Ureter (tissue), 1 donor: Measurements from ENCODE around the gene STEAP1B. TPM values are rescaled to one million over a fixed set of nuclear protein-coding genes. Genes with fewer than 3 reads are reported as not detected.

Experiments
- DNase-seq: peaks from one replicate; pipeline ENCODE4 v3.0.0-alpha.2; 2020; ENCODE audit warnings: low spot score
- total RNA-seq: library from RNA; stranded (reverse); gene quantifications from one replicate; pipeline ENCODE4 v1.2.4, GENCODE V29; 2023
- donor health status: DM: yes; HTN: yes; CAD: no.

The STEAP1B gene
- total RNA-seq, 1 donor from 2014 or later: 0.73 TPM

GRCh38 chr7:22432203-22432718 is 67.7 kb downstream of the STEAP1B start:
- DNase-seq: no peak

- DNase-seq: no peak
These were observed 69.5 kb downstream of the STEAP1B start for GRCh38 chr7:22430457-22430856.

- no peak for DNase-seq
These were observed 70.6 kb downstream of the STEAP1B start for GRCh38 chr7:22429386-22429785.

DNA sequence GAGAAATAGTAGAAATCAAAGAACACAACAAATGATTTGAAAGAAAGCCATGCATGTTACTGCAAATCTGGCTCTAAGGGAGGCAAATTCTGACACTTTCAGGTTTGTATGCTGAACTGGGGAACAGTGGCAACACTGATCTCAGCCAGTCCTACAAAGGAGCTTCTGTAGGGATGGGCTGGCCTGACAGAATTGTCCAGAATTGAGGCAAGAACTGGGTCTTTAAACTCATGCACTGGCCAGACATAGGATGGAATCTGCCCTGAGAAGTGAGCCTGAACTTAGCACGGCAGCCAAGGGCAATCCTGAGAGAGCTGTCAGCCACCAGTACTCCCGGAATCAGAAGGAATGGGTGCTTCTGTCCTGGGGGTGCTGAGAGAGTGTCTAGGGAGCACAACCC is 72.1 kb downstream of the STEAP1B start:
- no peak for DNase-seq

DNA sequence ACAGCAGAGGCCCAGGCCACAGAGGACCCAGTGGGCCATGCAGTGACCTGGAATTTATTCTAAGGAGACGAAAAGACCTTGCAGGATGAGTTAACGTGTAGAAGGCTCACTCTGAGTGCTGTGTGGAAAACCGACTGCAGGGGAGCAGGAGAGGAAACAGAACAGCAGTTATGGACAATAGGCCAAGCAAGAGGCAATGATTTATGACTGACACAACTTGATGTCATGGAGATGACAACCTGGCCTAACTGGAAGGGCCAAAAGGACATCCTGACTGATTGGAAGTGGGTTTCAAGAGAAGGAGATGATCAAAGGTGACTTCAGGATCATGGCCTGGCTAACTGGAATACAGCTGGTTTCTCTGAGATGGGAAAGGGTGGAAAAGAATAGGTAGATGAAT is 72.9 kb downstream of the STEAP1B start:
- no peak for DNase-seq

DNA sequence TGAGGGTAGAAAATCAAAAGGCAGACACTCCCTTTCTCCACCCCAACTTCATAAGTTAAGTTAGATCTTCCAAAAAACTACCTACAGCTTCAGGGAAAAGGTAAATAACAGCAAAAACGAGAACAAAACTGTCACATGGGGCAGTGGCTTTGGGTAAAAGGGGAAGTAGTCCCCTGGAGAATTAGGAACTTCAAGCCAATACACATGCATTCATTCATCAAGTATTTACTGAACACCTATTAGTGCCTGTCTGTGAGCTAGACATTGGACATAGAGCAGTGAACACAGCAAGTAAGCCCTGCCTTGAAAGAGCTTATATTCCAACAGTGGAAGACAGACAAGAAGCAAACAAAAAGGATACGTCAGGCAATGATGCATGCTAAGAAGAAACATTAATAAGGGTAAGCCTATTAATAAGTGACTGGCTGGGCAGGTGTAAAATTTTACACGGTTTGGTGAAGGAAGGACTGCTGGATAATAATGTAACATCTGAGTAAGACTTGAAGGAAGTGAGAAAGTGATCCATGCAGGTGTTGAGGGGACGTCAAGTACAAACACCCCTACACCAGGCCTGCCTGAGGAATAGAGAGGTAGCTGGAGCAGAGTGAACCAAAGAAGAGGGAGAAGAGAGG is 73.4 kb downstream of the STEAP1B start:
- DNase-seq: no peak

DNA sequence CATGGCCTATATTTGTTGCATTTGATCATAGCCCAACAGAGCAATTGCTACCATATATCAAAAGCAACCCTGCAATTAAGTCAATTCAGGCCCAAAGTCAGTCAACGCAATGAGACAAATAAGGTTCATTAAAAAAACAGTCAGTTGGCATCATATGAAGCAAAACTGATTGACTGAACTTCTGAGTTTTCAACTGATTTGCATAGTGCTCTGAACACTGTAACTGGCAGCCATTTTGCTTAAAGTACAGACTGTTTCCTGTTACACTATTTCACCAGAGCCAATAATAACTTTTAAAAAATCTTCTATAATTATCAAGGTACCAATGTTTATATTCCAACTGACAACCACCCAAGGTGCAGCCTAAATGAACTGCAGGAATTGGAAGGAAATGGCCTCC is 74.6 kb downstream of the STEAP1B start:
- DNase-seq: no peak

DNA sequence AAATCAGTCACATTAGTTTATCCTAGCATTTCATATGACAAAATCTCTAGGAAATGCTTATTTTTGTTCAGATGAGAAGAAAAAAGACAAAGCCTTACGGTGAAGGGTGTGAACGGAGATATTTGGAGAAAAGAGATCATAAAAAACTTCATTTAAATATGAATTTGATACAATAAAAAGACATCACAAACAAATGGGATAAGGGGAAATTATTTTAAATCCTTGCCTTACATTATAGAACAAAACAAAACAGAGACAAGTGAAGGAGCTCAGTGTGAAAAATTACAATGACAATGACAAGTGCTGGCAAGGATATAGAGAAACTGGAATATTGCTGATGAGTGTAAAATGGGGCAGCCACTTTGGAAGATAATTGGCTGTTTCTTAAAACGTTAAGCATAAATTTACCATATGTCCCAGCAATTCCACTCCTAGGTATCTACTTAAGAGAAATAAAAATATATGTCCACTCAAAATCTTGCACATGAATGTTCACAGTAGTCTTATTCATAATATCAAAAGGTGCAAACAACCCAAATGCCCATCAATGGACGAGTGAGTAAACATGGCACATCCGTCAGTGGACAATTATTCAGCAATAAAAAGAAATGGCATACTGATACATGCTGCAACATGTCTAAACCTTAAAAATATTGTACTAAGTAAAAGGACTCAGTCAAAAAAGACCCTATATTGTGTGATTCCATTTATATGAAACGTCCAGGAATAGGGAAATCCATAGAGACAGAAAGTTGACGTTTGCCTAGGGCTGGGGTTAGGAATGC is 77.0 kb downstream of the STEAP1B start:
- no peak for DNase-seq

DNA sequence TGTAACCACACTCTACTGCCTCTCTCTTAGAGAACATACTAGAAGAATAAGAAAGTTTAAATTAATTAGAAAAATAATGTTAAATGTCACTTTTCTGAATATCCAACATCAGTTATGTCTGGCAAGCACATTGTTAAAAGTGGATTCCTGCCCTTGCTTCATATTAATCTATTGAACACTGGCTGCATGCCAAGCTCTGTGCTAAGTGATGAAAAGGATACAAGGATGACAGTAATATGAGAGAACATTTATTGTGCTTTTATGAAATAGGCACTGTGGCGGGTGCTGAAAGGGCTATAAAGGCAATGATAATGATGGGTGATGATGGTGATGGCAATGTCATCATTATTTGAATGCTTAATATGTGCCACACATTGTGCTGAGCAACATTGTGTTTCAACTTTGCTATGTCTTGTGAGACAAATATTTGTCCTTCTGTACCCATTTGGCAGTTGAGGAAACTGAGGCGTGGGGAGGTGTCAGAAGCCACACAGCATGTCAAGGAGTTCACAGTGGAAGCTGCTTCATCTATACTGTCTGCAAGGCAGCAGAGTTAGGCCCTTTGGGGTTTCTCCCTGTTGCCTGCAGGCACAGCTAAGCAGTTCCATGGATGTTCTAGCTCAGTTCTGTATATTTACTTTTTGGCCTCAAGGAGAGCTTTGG is 78.9 kb downstream of the STEAP1B start:
- no peak for DNase-seq

- DNase-seq: no peak
These were observed 80.0 kb downstream of the STEAP1B start for GRCh38 chr7:22420008-22420407.

- no peak for DNase-seq
These were observed 80.5 kb downstream of the STEAP1B start for GRCh38 chr7:22419488-22419887.

DNA sequence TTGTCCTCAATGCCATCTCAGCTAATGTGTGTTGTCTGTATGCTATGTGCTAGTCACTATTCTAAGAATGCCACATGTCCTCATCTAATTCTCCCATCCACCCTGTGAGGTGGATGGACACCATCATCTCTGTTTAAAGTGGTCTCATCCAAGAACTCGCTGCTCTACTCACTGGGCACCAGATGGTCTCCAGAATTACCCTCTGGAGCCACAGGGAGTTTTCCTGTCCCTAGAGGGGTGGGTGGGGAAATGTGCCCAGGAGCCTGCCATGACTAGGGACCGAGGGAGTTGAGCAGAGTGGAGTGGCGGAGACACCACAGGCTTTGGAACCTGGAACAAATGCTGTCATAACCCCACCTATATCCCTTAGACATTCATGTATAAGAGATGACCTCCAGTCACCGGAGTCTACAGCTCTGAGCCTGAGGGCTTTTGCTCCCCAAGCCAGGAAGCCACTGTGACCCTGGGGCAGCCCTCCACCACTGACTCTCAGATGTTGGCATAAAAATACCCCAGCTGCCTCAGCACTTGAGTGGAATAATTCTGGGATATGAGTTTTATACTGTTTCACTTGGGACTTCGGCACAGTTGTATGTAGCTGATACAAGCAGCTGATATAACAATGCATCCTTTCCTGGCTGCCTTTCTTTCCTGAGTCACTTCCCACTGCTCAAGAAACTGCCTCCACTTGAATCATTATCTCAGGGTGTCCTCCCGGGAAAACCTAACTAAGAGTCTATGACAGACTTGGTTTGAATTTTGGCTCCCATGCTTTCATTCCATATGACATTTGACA is 81.5 kb downstream of the STEAP1B start:
- no peak for DNase-seq

- no peak for DNase-seq
These were observed 82.1 kb downstream of the STEAP1B start for GRCh38 chr7:22417841-22418240.

- DNase-seq: no peak
These were observed 82.6 kb downstream of the STEAP1B start for GRCh38 chr7:22417349-22417748.

DNA sequence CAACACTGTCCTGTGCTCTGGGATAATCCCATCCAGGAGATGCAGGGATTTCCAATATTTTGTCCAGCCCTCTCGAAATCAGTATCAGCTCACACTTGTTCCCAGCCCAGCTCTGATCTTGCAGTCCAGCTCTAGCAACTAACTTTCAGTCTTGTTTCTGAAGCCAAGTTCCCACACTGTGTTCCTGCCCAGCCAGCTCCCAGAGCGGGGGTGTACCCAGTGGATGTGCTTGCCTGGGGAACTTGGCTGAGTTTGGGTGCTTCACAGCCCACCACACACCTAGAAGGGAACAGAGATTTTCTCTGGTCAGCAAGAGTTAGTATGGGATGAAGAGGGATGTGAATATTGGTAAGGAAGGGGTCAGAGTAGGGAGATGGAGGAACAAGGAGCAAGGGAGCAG is 85.6 kb downstream of the STEAP1B start:
- DNase-seq: no peak

- DNase-seq: no peak
These were observed 86.8 kb downstream of the STEAP1B start for GRCh38 chr7:22413211-22413610.

GRCh38 chr7:22411977-22412693 is 87.9 kb downstream of the STEAP1B start:
- no peak for DNase-seq

DNA sequence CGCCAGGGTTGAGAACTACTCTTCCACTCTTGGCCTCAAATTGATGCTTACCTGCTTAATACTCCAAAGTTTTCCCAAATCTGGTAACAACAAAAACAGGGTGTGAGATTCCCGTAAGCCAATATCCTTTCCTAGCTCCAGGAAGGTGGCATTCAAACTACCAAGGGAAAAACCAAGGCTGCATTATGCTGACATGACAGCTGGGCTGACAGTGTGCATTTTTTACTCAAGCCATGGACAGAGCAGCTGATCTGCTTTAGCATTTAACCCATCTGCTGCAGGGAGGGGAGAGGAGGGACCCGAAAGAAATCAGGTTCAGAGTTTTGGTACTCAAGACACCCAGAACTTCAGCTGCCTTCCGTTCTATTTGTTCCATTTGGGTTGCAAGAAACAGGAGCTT is 93.3 kb downstream of the STEAP1B start:
- no peak for DNase-seq

DNA sequence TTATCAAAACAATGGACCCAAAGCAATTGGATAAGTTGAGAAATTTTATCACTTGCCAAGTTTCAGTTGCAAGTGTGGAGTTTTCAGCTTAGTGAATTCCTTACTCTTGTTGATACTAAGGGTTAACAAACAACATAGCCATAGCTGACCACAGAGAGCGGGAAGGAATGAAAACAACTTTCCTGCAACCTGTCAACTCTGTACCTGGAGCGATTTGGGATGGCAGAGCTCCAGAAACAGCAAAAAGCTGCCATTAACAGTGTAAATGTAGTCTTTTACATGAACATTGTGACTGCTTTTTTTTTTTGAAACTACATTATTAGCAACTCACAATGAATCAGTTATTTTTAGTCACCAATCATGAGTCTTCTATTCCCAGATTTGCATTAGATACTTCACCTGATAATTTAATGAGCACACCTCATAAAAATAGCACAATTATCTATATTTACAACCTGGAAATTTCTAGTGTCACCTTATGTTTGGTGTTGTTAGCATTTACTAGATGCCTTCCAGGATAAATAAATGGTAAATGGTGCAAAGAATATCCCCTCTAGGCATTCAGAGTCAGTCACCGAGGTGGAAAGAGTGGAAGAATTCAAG is 95.5 kb downstream of the STEAP1B start:
- DNase-seq: no peak

- no peak for DNase-seq
These were observed 96.6 kb downstream of the STEAP1B start for GRCh38 chr7:22403344-22403743.

- DNase-seq: no peak
These were observed 97.7 kb downstream of the STEAP1B start for GRCh38 chr7:22402250-22402649.
